Spleen (tissue), 11 donors: ENCODE results near the gene GOLGA7B. TPM values are rescaled to one million over a fixed set of nuclear protein-coding genes. Genes with fewer than 3 reads are reported as not detected.
A peak's percentile ranks its signal among the peaks of the same experiment; 100 is the strongest.

ENCODE experiments used
- DNase-seq: peaks from one replicate; pipeline ENCODE4 v3.0.0-alpha.2; 2020
- H3K27ac ChIP-seq, 8 donors: fragments of 200-600 bp; sonication (generic) in 7 of 8; 1 replicate in 4 of 8; 2 replicates in 4 of 8; pipeline versions ENCODE4 v1.5.0 to v1.8.0; 2016 to 2021; ENCODE audit warnings: inconsistent platforms in 4 of 8, mild to moderate bottlenecking in 4 of 8, moderate library complexity in 1 of 8
- H3K27me3 ChIP-seq, 7 donors: fragments of 200-600 bp; sonication (generic) in 6 of 7; replicated peaks in 1 of 7; 1 replicate in 4 of 7; 2 replicates in 3 of 7; pipeline versions ENCODE4 v1.5.0 to v1.8.0; 2016 to 2021; ENCODE audit warnings: inconsistent platforms in 3 of 7, mild to moderate bottlenecking in 1 of 7
- H3K36me3 ChIP-seq, 6 donors: fragments of 200-600 bp; sonication (generic) in 5 of 6; 1 replicate in 4 of 6; 2 replicates in 2 of 6; pipeline versions ENCODE4 v1.5.0 to v1.8.0; 2016 to 2021; ENCODE audit warnings: inconsistent platforms in 2 of 6
- H3K4me1 ChIP-seq, 6 donors: fragments of 200-600 bp; sonication (generic) in 5 of 6; 1 replicate in 3 of 6; 2 replicates in 3 of 6; pipeline versions ENCODE4 v1.5.0 to v1.8.0; 2016 to 2021; ENCODE audit warnings: inconsistent platforms in 3 of 6
- H3K4me3 ChIP-seq, 8 donors: fragments of 200-600 bp; sonication (generic) in 7 of 8; 1 replicate in 4 of 8; 2 replicates in 4 of 8; pipeline versions ENCODE4 v1.5.0 to v1.8.0; 2016 to 2021; ENCODE audit warnings: inconsistent platforms in 4 of 8, mild to moderate bottlenecking in 4 of 8, moderate library complexity in 2 of 8
- H3K9me3 ChIP-seq, 8 donors: fragments of 200-600 bp; sonication (generic) in 7 of 8; 1 replicate in 4 of 8; 2 replicates in 4 of 8; pipeline versions ENCODE4 v1.5.0 to v1.8.0; 2016 to 2021; ENCODE audit warnings: inconsistent platforms in 4 of 8
- POLR2A ChIP-seq, 3 donors: fragments of 450-650 bp; IDR thresholded peaks; one replicate each; pipeline ENCODE4 v1.5.1; 2017; ENCODE audit warnings: antibody characterized with exemption in 3 of 3, mild to moderate bottlenecking in 1 of 3
- POLR2AphosphoS5 ChIP-seq, 3 donors: sonication (generic); formaldehyde crosslinking; IDR thresholded peaks; one replicate each; pipeline ENCODE4 v1.5.1; 2017; ENCODE audit warnings: antibody characterized with exemption in 3 of 3
- WGBS, 5 donors: extraction: QIAGEN DNeasy Blood & Tissue Kit in 3 of 5; methylation state at CpG; one replicate each; pipeline versions ENCODE4 v1.1.5 to v1.1.7; 2013 to 2018; 5-methylcytosine and 5-hydroxymethylcytosine counted together
- intact Hi-C: fragments of 100-400 bp; cut with DNase I; formaldehyde crosslinking; loops from one replicate; pipeline ENCODE4 v1.15.0; 2023; ENCODE audit warnings: low total_unique reads
- polyA plus RNA-seq, 3 donors: library from polyadenylated mRNA; stranded (reverse); fragments of 200-250 nt; gene quantifications; one replicate each; pipeline ENCODE4 v1.2.1, GENCODE V29; 2013
- total RNA-seq, 7 donors: library from RNA; depleted of rRNA in 3 of 7; stranded (reverse); fragments of >200 nt in 3 of 7; fragmentation: NEBNext Ultra II Directional in 4 of 7; extraction: Animal tissue kit (Norgen Biotek cat#: 25700) in 4 of 7; gene quantifications; one replicate each; pipeline versions ENCODE4 v1.1.0 to v1.2.1, GENCODE V29; 2016 to 2021
- TF ChIP-seq, protein P1 (sequence below), 11 experiments: fragments of 200-600 bp in 7 of 11; fragments of 450-650 bp in 4 of 11; sonication (generic) in 4 of 11; IDR thresholded peaks in 8 of 11; conservative IDR thresholded peaks in 3 of 11; 1 replicate in 7 of 11; 2 replicates in 4 of 11; pipeline versions ENCODE4 v1.4.0 to v1.8.0; 2016 to 2021; ENCODE audit warnings: antibody characterized with exemption in 11 of 11, inconsistent platforms in 4 of 11, mild to moderate bottlenecking in 1 of 11
- donor health status: healthy with polysubstance abuse.
- donor health status: DM: no; HTN: no; CAD: no; lungs with moderate emphysema.
- donor health status: DM: no; HTN: no; CAD: no.
- donor health status: Bipolar disorder and iron deficiency.
- donor health status: healthy.
- donor health status: DM: no; HTN: no; CAD: no.
- donor health status: DM: yes; HTN: yes; CAD: no.

The GOLGA7B gene
- total and polyA plus RNA-seq, 10 donors = 0.27 to 1.0 (median 0.52) TPM

DNA sequence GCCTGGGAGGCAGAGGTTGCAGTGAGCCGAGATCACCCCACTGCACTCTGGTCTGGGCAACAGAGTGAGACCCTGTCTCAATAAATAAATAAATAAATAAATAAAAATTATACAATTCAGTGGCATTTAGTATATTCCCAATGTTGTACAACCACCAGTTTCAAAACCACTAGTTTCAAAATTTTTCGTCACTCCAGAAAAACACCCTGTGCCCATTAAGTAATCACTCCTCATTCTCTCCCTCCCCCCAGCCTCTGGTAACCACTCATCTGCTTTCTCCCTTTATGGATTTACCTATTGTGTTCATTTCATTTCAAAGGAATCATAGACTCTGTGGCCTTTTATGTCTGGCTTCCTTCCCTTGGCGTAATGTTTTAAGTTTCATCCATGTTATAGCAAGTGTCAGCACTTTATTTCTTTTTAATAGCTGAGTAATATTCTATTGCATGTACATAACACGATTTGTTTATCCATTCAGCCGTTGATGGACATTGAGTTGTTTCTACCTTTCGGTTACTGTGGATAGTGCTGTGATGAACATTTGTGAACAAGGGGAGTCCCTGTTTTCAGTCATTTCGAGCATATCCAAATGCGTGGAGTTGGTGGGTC lies 29.4 kb upstream of the GOLGA7B start:
- H3K36me3 ChIP-seq = no peaks in the 10 kb centered on the region
- H3K27me3 ChIP-seq = peaks cover 0 to 37% (median 0%) of the 10 kb centered on the region in 7 donors
- no peaks in the 10 kb centered on the region for H3K9me3 ChIP-seq
- 83 to 90% (median 86%) methylated on average over 8 of the region's 8 CpGs for WGBS, 5 donors
- no peak overlapping the region for H3K4me3 ChIP-seq
- DNase-seq = no peak
- no peak for TF ChIP-seq POLR2AphosphoS5 (IDR thresholded peaks at IDR 0.05)
- TF ChIP-seq, protein P1, sequence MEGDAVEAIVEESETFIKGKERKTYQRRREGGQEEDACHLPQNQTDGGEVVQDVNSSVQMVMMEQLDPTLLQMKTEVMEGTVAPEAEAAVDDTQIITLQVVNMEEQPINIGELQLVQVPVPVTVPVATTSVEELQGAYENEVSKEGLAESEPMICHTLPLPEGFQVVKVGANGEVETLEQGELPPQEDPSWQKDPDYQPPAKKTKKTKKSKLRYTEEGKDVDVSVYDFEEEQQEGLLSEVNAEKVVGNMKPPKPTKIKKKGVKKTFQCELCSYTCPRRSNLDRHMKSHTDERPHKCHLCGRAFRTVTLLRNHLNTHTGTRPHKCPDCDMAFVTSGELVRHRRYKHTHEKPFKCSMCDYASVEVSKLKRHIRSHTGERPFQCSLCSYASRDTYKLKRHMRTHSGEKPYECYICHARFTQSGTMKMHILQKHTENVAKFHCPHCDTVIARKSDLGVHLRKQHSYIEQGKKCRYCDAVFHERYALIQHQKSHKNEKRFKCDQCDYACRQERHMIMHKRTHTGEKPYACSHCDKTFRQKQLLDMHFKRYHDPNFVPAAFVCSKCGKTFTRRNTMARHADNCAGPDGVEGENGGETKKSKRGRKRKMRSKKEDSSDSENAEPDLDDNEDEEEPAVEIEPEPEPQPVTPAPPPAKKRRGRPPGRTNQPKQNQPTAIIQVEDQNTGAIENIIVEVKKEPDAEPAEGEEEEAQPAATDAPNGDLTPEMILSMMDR (IDR thresholded peaks at IDR 0.05 in 8 of 11, conservative IDR thresholded peaks at IDR 0.05 in 3 of 11) = no peak
- no peak for TF ChIP-seq POLR2A (IDR thresholded peaks at IDR 0.05)
- no peaks in the 10 kb centered on the region for H3K4me1 ChIP-seq
- intact Hi-C loops = no loop called here
- H3K27ac ChIP-seq = no peak overlapping the region

DNA sequence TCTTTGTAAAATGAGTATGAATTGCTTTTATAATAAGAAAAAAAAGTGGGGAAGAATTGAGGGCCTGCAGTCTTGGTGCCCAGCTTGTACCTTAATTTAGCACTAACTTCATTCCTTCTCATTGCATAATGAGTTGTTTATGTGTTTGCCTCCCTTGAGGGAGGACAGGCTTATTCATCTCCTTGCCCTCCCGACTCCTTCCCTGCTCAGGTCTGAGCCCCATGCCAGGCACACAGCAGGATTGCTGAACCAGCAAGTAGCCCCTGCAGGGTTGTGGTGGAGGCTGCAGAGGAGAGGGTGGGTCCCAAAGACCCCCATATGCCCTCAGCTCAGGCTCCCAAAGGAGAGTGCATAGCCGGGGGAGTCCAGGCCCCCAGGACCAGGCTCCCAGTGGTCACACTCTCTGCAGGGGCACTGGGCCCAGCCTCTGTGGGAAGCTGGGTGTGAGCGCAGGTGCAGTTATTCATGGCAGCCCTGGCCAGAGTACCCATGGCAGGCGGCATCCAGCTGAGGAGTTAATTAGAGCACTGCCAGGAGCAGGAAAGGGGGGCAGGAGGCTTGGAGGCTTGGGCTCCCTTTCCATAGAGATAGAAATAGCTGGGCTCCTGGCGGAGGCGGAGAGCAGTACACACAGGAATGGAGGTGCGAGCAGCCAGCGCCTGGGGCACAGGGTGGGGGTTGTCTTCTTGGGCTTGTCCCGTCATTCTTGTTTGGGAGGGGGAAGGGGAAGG lies 28.2 kb upstream of the GOLGA7B start:
- H3K4me1 ChIP-seq = no peaks in the 10 kb centered on the region
- intact Hi-C loops = no loop called here
- H3K27ac ChIP-seq = no peak overlapping the region
- TF ChIP-seq, protein P1 (IDR thresholded peaks at IDR 0.05 in 8 of 11, conservative IDR thresholded peaks at IDR 0.05 in 3 of 11) = no peak
- TF ChIP-seq POLR2A (IDR thresholded peaks at IDR 0.05) (no peak), POLR2AphosphoS5 (IDR thresholded peaks at IDR 0.05) (no peak)
- 58 to 74% (median 64%) methylated on average over 7 to 9 of the region's 9 CpGs for WGBS, 5 donors
- H3K36me3 ChIP-seq = no peaks in the 10 kb centered on the region
- H3K4me3 ChIP-seq = no peak overlapping the region
- DNase-seq = peak; percentile 41
- no peaks in the 10 kb centered on the region for H3K9me3 ChIP-seq
- H3K27me3 ChIP-seq = peaks cover 0 to 26% (median 0%) of the 10 kb centered on the region in 7 donors

DNA sequence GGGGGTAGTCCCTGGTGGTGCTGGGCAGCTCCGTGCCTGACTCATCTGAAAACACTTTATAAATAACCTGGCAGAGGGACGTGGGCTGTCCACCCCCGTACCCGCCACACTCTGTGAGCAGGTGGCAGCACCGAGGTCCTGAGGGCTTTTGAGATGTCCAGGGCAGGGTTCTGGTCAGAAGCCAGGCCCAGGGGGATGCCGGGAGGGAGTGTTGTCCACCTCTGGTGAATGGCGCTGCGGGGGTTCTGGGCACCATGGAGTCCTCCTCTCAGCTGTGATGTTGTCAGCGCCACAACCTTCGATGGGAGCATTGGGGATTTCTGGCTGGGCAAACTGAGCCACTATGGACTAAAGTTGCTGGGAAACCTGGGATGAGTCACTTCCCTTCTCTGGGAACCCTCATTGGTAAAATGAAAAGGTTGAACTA lies 27.4 kb upstream of the GOLGA7B start:
- Histone ChIP-seq H3K4me3 (no peak overlapping the region), H3K9me3 (no peaks in the 10 kb centered on the region), H3K27me3 (peaks cover 0 to 19% (median 0%) of the 10 kb centered on the region in 7 donors), H3K36me3 (no peaks in the 10 kb centered on the region), H3K4me1 (no peaks in the 10 kb centered on the region), H3K27ac (no peak overlapping the region)
- no peak for DNase-seq
- intact Hi-C loops = no loop called here
- WGBS, 5 donors = 60 to 84% (median 78%) methylated on average over 7 to 10 of the region's 10 CpGs
- TF ChIP-seq POLR2AphosphoS5 (IDR thresholded peaks at IDR 0.05) (no peak), POLR2A (IDR thresholded peaks at IDR 0.05) (no peak)
- TF ChIP-seq, protein P1 (IDR thresholded peaks at IDR 0.05 in 8 of 11, conservative IDR thresholded peaks at IDR 0.05 in 3 of 11) = no peak

DNA sequence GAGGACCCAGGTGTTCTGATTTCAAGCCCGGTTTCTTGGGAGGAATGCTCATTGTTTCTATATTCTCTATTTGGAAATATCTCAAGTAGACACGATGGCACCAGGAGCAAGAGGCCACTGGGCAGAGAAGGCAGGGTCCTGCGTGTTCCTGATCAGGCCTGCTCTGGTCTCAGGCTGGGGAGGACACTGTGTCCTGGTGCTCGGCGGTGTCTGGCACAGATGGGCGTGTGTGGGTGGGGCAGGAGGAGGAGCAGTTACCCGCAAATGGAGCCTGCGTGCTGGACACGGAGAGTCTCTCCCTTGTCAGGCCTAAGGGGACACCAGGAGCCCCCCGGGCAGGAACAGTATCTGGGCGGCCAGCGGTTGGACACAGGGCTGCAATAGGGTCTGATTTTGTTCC lies 25.9 kb upstream of the GOLGA7B start:
- no peaks in the 10 kb centered on the region for H3K4me1 ChIP-seq
- H3K27ac ChIP-seq = no peak overlapping the region
- no peaks in the 10 kb centered on the region for H3K9me3 ChIP-seq
- peaks cover 0 to 24% (median 0%) of the 10 kb centered on the region in 7 donors for H3K27me3 ChIP-seq
- no peaks in the 10 kb centered on the region for H3K36me3 ChIP-seq
- DNase-seq = no peak
- intact Hi-C loops = no loop called here
- WGBS, 5 donors = 84 to 93% (median 86%) methylated on average over 12 of the region's 12 CpGs
- TF ChIP-seq POLR2A (IDR thresholded peaks at IDR 0.05) (no peak), POLR2AphosphoS5 (IDR thresholded peaks at IDR 0.05) (no peak)
- TF ChIP-seq, protein P1 (IDR thresholded peaks at IDR 0.05 in 8 of 11, conservative IDR thresholded peaks at IDR 0.05 in 3 of 11) = no peak
- H3K4me3 ChIP-seq = no peak overlapping the region
